ENCODE measurements around the gene TRAF3IP1.
"Not testable (repeated sequence)": the region's sequence is repeated elsewhere in the genome, so short reads cannot be mapped to it uniquely, and the experiment has no call there.

Gene TRAF3IP1

GRCh38 chr2:238339814-238340213 lies 19.5 kb downstream of the TRAF3IP1 start:
- no peak for DNase-seq (ENCODE audit: low read depth)

- DNase-seq (ENCODE audit: low read depth) = no peak
Measured at GRCh38 chr2:238341536-238341935, 21.2 kb downstream of the TRAF3IP1 start.

GRCh38 chr2:238344035-238344434 lies 23.7 kb downstream of the TRAF3IP1 start:
- DNase-seq (ENCODE audit: low read depth) = no peak

- DNase-seq (ENCODE audit: low read depth) = no peak
Measured at GRCh38 chr2:238344517-238344916, 24.2 kb downstream of the TRAF3IP1 start.

GRCh38 chr2:238345297-238345968 lies 25.1 kb downstream of the TRAF3IP1 start:
- DNase-seq (ENCODE audit: low read depth) = no peak

- no peak for DNase-seq (ENCODE audit: low read depth)
Measured at GRCh38 chr2:238346544-238346943, 26.2 kb downstream of the TRAF3IP1 start.

GRCh38 chr2:238350150-238350897 lies 30.0 kb downstream of the TRAF3IP1 start:
- no peak for DNase-seq (ENCODE audit: low read depth)

- no peak for DNase-seq (ENCODE audit: low read depth)
Measured at GRCh38 chr2:238351315-238351714, 31.0 kb downstream of the TRAF3IP1 start.

- DNase-seq (ENCODE audit: low read depth) = no peak
Measured at GRCh38 chr2:238352361-238352760, 32.0 kb downstream of the TRAF3IP1 start.

- no peak for DNase-seq (ENCODE audit: low read depth)
Measured at GRCh38 chr2:238358769-238359168, 38.5 kb downstream of the TRAF3IP1 start.

- DNase-seq (ENCODE audit: low read depth) = no peak
Measured at GRCh38 chr2:238359403-238359802, 39.1 kb downstream of the TRAF3IP1 start.

GRCh38 chr2:238361877-238362276 lies 41.6 kb downstream of the TRAF3IP1 start:
- DNase-seq (ENCODE audit: low read depth) = no peak

- DNase-seq (ENCODE audit: low read depth) = no peak
Measured at GRCh38 chr2:238362626-238363025, 42.3 kb downstream of the TRAF3IP1 start.

- no peak for DNase-seq (ENCODE audit: low read depth)
Measured at GRCh38 chr2:238369591-238370040, 49.3 kb downstream of the TRAF3IP1 start.

- DNase-seq (ENCODE audit: low read depth) = no peak
Measured at GRCh38 chr2:238370094-238370822, 49.9 kb downstream of the TRAF3IP1 start.

- DNase-seq (ENCODE audit: low read depth) = peak; percentile 41
Measured at GRCh38 chr2:238370823-238371372, 50.6 kb downstream of the TRAF3IP1 start.

- DNase-seq (ENCODE audit: low read depth) = not testable (repeated sequence)
Measured at GRCh38 chr2:238372277-238372676, 52.0 kb downstream of the TRAF3IP1 start.

- no peak for DNase-seq (ENCODE audit: low read depth)
Measured at GRCh38 chr2:238376884-238377391, 56.6 kb downstream of the TRAF3IP1 start.

GRCh38 chr2:238378230-238379095 lies 58.1 kb downstream of the TRAF3IP1 start:
- no peak for DNase-seq (ENCODE audit: low read depth)

GRCh38 chr2:238379096-238379810 lies 58.9 kb downstream of the TRAF3IP1 start:
- no peak for DNase-seq (ENCODE audit: low read depth)

- no peak for DNase-seq (ENCODE audit: low read depth)
Measured at GRCh38 chr2:238380336-238380735, 60.0 kb downstream of the TRAF3IP1 start.

Measured in activated gamma-delta T cell treated with anti-CD3 and anti-CD28 coated beads, Interleukin-2, amount 50 U/mL, for 16 hours (primary cell).